ENCODE data around the gene TRIM56.

DNA sequence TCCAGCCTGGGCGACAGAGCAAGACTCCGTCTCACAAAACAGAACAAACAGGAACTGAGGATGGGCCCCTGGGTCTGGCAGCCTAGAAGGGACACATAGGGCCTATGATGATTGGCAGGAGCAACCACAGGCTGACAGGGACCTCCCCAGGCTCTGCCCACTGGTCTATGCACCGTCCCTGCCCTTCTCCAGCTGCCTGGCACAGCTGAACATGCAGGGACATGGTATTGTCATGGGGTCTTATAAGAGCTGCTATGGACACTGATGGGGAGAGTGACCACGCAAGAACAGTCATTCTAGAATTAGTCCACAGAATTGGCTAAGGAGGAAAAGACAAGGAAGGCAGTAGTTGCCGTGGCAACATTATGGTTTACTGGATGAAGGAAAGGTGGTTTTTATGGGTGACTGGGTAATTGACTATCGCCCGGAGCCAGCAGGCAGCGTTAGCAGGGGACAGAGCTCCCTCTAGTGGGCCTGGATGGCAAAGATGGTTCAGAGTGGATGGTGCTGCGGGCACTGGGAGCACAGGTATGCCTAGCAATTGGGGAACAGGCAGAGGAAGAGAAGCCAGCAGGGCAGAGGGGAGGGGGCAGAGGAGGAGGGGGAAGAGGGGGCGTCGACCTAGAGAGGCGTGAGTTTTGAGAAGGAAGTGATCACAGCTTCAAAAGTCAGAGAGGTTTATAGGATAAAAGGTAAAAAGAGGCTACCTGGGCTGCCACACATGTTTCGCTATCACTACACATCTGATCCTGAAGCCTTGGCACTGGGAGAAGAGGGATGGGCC, 7.8 kb upstream of the TRIM56 start:
- no peak for TF ChIP-seq EZH2 (IDR thresholded peaks at IDR 0.05; ENCODE audit: insufficient read depth, poor library complexity, severe bottlenecking)
- TF ChIP-seq EZH2phosphoT487 (IDR thresholded peaks at IDR 0.05; ENCODE audit: insufficient read depth, low read depth): no peak
